Measurements from ENCODE around the gene RBM4.
"Not testable (repeated sequence)": the region's sequence is repeated elsewhere in the genome, so short reads cannot be mapped to it uniquely, and the experiment has no call there.

RBM4 gene

GRCh38 chr11:66616379-66617154, 21.9 kb upstream of the RBM4 start, which contains the start of gene RBM14:
Gene RBM14 (plus strand): TSS chr11:66616630. CDS start chr11:66616721, 91 bp downstream.
- peak; percentile 99 for DNase-seq (ENCODE audit: low spot score)

GRCh38 chr11:66617155-66617834, 21.2 kb upstream of the RBM4 start:
- no peak for DNase-seq (ENCODE audit: low spot score)

- DNase-seq (ENCODE audit: low spot score): no peak
Observed at GRCh38 chr11:66619080-66619554, 19.4 kb upstream of the RBM4 start.

- DNase-seq (ENCODE audit: low spot score): no peak
Observed at GRCh38 chr11:66624450-66624849, 14.1 kb upstream of the RBM4 start.

- no peak for DNase-seq (ENCODE audit: low spot score)
Observed at GRCh38 chr11:66625041-66625751, 13.3 kb upstream of the RBM4 start.

GRCh38 chr11:66625752-66626149, 12.8 kb upstream of the RBM4 start:
- no peak for DNase-seq (ENCODE audit: low spot score)

GRCh38 chr11:66626382-66626781, 12.1 kb upstream of the RBM4 start:
- DNase-seq (ENCODE audit: low spot score): no peak

- DNase-seq (ENCODE audit: low spot score): no peak
Observed at GRCh38 chr11:66626926-66627325, 11.6 kb upstream of the RBM4 start.

- no peak for DNase-seq (ENCODE audit: low spot score)
Observed at GRCh38 chr11:66628061-66628603, 10.4 kb upstream of the RBM4 start.

- no peak for DNase-seq (ENCODE audit: low spot score)
Observed at GRCh38 chr11:66629356-66629755, 9.1 kb upstream of the RBM4 start.

GRCh38 chr11:66631883-66632282, 6.6 kb upstream of the RBM4 start:
- no peak for DNase-seq (ENCODE audit: low spot score)

GRCh38 chr11:66632952-66633351, 5.6 kb upstream of the RBM4 start:
- DNase-seq (ENCODE audit: low spot score): no peak

- no peak for DNase-seq (ENCODE audit: low spot score)
Observed at GRCh38 chr11:66636411-66636810, 2.1 kb upstream of the RBM4 start.

GRCh38 chr11:66637557-66638176, 836 bp upstream of the RBM4 start:
- DNase-seq (ENCODE audit: low spot score): no peak

GRCh38 chr11:66639066-66639813, 737 bp downstream of the RBM4 start:
- no peak for DNase-seq (ENCODE audit: low spot score)

GRCh38 chr11:66639814-66640340, 1.4 kb downstream of the RBM4 start:
- not testable (repeated sequence) for DNase-seq (ENCODE audit: low spot score)

GRCh38 chr11:66641834-66642233, 3.3 kb downstream of the RBM4 start:
- DNase-seq (ENCODE audit: low spot score): no peak

GRCh38 chr11:66643745-66644437, 5.4 kb downstream of the RBM4 start:
- DNase-seq (ENCODE audit: low spot score): no peak

GRCh38 chr11:66646828-66647227, 8.3 kb downstream of the RBM4 start:
- no peak for DNase-seq (ENCODE audit: low spot score)

GRCh38 chr11:66649903-66650302, 11.4 kb downstream of the RBM4 start:
- no peak for DNase-seq (ENCODE audit: low spot score)

Data from ecto neural progenitor cell (in vitro differentiated cells).